Measurements from ENCODE around the gene CCDC32. TPM values are rescaled to one million over a fixed set of nuclear protein-coding genes. Genes with fewer than 3 reads are reported as not detected.

CCDC32 gene
- total and polyA plus RNA-seq, 2 of the 8 experiments (the other 6 are each of a cell fraction or from before 2014, with no cell fraction given), result 8.9 to 12.1 TPM

DNA sequence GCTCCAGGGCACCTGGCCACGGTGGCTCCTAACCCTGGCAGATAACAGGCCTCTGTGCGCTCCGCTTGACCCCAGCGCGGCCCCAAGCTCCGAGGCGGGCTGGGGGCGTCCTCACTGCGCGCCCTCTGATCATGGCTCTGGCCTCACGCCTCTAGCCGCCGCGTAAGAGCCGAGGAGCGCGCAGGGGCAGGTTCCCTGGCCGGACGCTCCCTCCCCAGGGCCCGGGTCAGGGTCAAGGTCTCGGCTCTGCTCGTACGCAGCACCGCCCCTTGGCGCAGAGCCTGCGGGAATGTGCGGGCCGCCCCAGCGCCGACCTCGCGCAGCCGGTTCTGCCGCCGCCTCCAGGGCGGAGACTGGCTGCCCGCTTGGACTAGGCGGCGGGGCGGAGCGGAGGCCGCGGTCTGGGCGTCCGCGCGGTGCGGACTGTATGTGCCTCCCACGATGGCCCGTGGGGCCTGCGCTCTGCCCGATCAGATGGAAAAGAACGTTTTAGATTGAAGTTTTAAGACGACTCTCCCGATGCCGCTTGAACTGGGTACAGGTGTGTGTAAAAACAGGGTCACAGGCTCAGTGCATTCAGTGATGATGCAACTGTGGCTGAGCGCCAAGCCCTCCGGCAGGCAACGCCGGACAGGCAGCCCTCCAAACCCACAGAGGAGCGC, 53.2 kb downstream of the CCDC32 start (continued):
- TF ChIP-seq, protein P1, sequence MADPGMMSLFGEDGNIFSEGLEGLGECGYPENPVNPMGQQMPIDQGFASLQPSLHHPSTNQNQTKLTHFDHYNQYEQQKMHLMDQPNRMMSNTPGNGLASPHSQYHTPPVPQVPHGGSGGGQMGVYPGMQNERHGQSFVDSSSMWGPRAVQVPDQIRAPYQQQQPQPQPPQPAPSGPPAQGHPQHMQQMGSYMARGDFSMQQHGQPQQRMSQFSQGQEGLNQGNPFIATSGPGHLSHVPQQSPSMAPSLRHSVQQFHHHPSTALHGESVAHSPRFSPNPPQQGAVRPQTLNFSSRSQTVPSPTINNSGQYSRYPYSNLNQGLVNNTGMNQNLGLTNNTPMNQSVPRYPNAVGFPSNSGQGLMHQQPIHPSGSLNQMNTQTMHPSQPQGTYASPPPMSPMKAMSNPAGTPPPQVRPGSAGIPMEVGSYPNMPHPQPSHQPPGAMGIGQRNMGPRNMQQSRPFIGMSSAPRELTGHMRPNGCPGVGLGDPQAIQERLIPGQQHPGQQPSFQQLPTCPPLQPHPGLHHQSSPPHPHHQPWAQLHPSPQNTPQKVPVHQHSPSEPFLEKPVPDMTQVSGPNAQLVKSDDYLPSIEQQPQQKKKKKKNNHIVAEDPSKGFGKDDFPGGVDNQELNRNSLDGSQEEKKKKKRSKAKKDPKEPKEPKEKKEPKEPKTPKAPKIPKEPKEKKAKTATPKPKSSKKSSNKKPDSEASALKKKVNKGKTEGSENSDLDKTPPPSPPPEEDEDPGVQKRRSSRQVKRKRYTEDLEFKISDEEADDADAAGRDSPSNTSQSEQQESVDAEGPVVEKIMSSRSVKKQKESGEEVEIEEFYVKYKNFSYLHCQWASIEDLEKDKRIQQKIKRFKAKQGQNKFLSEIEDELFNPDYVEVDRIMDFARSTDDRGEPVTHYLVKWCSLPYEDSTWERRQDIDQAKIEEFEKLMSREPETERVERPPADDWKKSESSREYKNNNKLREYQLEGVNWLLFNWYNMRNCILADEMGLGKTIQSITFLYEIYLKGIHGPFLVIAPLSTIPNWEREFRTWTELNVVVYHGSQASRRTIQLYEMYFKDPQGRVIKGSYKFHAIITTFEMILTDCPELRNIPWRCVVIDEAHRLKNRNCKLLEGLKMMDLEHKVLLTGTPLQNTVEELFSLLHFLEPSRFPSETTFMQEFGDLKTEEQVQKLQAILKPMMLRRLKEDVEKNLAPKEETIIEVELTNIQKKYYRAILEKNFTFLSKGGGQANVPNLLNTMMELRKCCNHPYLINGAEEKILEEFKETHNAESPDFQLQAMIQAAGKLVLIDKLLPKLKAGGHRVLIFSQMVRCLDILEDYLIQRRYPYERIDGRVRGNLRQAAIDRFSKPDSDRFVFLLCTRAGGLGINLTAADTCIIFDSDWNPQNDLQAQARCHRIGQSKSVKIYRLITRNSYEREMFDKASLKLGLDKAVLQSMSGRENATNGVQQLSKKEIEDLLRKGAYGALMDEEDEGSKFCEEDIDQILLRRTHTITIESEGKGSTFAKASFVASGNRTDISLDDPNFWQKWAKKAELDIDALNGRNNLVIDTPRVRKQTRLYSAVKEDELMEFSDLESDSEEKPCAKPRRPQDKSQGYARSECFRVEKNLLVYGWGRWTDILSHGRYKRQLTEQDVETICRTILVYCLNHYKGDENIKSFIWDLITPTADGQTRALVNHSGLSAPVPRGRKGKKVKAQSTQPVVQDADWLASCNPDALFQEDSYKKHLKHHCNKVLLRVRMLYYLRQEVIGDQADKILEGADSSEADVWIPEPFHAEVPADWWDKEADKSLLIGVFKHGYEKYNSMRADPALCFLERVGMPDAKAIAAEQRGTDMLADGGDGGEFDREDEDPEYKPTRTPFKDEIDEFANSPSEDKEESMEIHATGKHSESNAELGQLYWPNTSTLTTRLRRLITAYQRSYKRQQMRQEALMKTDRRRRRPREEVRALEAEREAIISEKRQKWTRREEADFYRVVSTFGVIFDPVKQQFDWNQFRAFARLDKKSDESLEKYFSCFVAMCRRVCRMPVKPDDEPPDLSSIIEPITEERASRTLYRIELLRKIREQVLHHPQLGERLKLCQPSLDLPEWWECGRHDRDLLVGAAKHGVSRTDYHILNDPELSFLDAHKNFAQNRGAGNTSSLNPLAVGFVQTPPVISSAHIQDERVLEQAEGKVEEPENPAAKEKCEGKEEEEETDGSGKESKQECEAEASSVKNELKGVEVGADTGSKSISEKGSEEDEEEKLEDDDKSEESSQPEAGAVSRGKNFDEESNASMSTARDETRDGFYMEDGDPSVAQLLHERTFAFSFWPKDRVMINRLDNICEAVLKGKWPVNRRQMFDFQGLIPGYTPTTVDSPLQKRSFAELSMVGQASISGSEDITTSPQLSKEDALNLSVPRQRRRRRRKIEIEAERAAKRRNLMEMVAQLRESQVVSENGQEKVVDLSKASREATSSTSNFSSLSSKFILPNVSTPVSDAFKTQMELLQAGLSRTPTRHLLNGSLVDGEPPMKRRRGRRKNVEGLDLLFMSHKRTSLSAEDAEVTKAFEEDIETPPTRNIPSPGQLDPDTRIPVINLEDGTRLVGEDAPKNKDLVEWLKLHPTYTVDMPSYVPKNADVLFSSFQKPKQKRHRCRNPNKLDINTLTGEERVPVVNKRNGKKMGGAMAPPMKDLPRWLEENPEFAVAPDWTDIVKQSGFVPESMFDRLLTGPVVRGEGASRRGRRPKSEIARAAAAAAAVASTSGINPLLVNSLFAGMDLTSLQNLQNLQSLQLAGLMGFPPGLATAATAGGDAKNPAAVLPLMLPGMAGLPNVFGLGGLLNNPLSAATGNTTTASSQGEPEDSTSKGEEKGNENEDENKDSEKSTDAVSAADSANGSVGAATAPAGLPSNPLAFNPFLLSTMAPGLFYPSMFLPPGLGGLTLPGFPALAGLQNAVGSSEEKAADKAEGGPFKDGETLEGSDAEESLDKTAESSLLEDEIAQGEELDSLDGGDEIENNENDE (IDR thresholded peaks at IDR 0.05; ENCODE audit: insufficient replicate concordance, low read length), result no peak
- TF ChIP-seq CBX8 (IDR thresholded peaks at IDR 0.05; ENCODE audit: borderline replicate concordance, low read depth, low read length) (no peak), CHD1 (IDR thresholded peaks at IDR 0.05; ENCODE audit: low read depth, low read length) (no peak), EZH2 (IDR thresholded peaks at IDR 0.05; ENCODE audit: low read depth, low read length, severe bottlenecking) (peak; percentile 32), JUN (IDR thresholded peaks at IDR 0.05; ENCODE audit: low read depth, low read length) (no peak), BRCA1 (IDR thresholded peaks at IDR 0.05; ENCODE audit: low read depth, low read length) (no peak), SP1 (IDR thresholded peaks at IDR 0.05; ENCODE audit: low read depth, low read length) (no peak), SIRT6 (IDR thresholded peaks at IDR 0.05; ENCODE audit: low read length) (no peak), KDM1A (IDR thresholded peaks at IDR 0.05; ENCODE audit: borderline replicate concordance, low read length) (no peak), CREB1 (IDR thresholded peaks at IDR 0.05) (peak; percentile 2; the same call in 1 of the 2 replicates), EP300 (IDR thresholded peaks at IDR 0.05; ENCODE audit: borderline replicate concordance in 1 of 2, low read depth in 2 of 2, low read length in 2 of 2) (no peak)
